Neural progenitor cell (in vitro differentiated cells): ENCODE results near the gene PJVK.

ENCODE experiments used
- EZH2 ChIP-seq: fragments of 200-600 bp; sonication (generic); IDR thresholded peaks from 2 replicates; pipeline ENCODE4 v1.6.1; 2017; ENCODE audit warnings: antibody characterized with exemption, mild to moderate bottlenecking, moderate library complexity
- EZH2phosphoT487 ChIP-seq: fragments of 200-600 bp; sonication (generic); IDR thresholded peaks from 2 replicates; pipeline ENCODE4 v1.6.1; 2017; ENCODE audit warnings: antibody characterized with exemption
- TF ChIP-seq, protein P1 (sequence below): fragments of 200-600 bp; sonication (generic); IDR thresholded peaks from 2 replicates; pipeline ENCODE4 v1.5.1; 2017; ENCODE audit warnings: antibody characterized with exemption, mild to moderate bottlenecking

DNA sequence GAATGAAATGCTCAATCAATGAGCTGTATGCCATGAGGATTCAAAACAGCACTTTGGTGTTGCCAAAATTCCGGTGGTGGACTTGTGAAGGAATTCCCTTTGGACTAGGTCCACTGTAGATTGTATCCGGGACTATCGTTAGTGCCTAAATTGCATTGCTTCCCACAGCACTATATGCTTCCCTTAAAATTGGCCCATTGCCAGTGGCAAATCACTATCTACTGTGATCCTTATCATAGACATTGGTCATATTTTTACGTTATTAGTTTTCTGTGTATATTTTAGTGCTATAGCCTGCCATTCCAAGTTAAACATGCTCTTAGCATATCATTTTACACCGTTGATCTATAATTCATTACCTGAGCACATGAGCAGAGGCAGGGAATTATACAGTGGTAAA lies 1.7 kb downstream of the PJVK start:
- no peak for TF ChIP-seq EZH2phosphoT487
- TF ChIP-seq, protein P1, sequence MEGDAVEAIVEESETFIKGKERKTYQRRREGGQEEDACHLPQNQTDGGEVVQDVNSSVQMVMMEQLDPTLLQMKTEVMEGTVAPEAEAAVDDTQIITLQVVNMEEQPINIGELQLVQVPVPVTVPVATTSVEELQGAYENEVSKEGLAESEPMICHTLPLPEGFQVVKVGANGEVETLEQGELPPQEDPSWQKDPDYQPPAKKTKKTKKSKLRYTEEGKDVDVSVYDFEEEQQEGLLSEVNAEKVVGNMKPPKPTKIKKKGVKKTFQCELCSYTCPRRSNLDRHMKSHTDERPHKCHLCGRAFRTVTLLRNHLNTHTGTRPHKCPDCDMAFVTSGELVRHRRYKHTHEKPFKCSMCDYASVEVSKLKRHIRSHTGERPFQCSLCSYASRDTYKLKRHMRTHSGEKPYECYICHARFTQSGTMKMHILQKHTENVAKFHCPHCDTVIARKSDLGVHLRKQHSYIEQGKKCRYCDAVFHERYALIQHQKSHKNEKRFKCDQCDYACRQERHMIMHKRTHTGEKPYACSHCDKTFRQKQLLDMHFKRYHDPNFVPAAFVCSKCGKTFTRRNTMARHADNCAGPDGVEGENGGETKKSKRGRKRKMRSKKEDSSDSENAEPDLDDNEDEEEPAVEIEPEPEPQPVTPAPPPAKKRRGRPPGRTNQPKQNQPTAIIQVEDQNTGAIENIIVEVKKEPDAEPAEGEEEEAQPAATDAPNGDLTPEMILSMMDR: no peak
- TF ChIP-seq EZH2: no peak
